A549 (cell line): ENCODE measurements around the gene HNRNPUL2.
"Not testable (repeated sequence)": the region's sequence is repeated elsewhere in the genome, so short reads cannot be mapped to it uniquely, and the experiment has no call there.

ENCODE experiments used
- CEBPB ChIP-seq, 2 experiments: fragments of >200 bp in 1 of 2; sonication (Bioruptor Twin) in 1 of 2; formaldehyde crosslinking in 1 of 2; IDR thresholded peaks; 2 replicates each; pipeline ENCODE4 v1.6.1; 2012 to 2016
- CTCF ChIP-seq: fragments of >200 bp; sonication (Bioruptor Twin); formaldehyde crosslinking; IDR thresholded peaks from 3 replicates; pipeline ENCODE4 v1.5.1; 2016
- EHF ChIP-seq: fragments of 250-450 bp; sonication (Bioruptor Pico); IDR thresholded peaks from 2 replicates; pipeline ENCODE4 v1.5.0; 2020; ENCODE audit warnings: mild to moderate bottlenecking
- EP300 ChIP-seq, 2 experiments: fragments of >200 bp; sonication (Bioruptor Twin); formaldehyde crosslinking; IDR thresholded peaks; 2 replicates in 1 of 2; 3 replicates in 1 of 2; pipeline ENCODE4 v1.6.1; 2016 to 2017
- JUN ChIP-seq, 2 experiments: fragments of >200 bp; sonication (Bioruptor Twin); formaldehyde crosslinking; IDR thresholded peaks; 2 replicates in 1 of 2; 3 replicates in 1 of 2; pipeline ENCODE4 v1.6.1; 2016 to 2017
- JUNB ChIP-seq: fragments of >200 bp; sonication (Bioruptor Twin); formaldehyde crosslinking; IDR thresholded peaks from 2 replicates; pipeline ENCODE4 v1.6.1; 2016
- MAX ChIP-seq: IDR thresholded peaks from 2 replicates; pipeline ENCODE4 v1.6.1; 2012
- PBX3 ChIP-seq: IDR thresholded peaks from 2 replicates; pipeline ENCODE4 v1.6.1; 2012
- POLR2A ChIP-seq: IDR thresholded peaks from 2 replicates; pipeline ENCODE4 v1.6.1; 2012; ENCODE audit warnings: mild to moderate bottlenecking, low read length
- USF2 ChIP-seq: fragments of 450-650 bp; IDR thresholded peaks from 2 replicates; pipeline ENCODE4 v1.6.1; 2014; ENCODE audit warnings: antibody characterized with exemption
- ZSCAN20 ChIP-seq: fragments of 250-450 bp; sonication (Bioruptor Pico); IDR thresholded peaks from 2 replicates; pipeline ENCODE4 v1.8.0; 2022; ENCODE audit warnings: mild to moderate bottlenecking, moderate library complexity

- TF ChIP-seq JUNB; CTCF; POLR2A; ZSCAN20 (CRISPR knock-in tag); EP300 (IDR thresholded peaks at IDR 0.05); USF2; PBX3; MAX; EHF (CRISPR knock-in tag); CEBPB (IDR thresholded peaks at IDR 0.05); JUN (IDR thresholded peaks at IDR 0.05): not testable (repeated sequence)
These were observed 2.8 kb upstream of the HNRNPUL2 start for GRCh38 chr11:62730076-62730475.
